ENCODE data around the gene MYO1D.

The MYO1D gene

GRCh38 chr17:32696426-32696825, 180.5 kb downstream of the MYO1D start:
- DNase-seq (ENCODE audit: low read depth): peak; percentile 82

GRCh38 chr17:32695864-32696263, 181.1 kb downstream of the MYO1D start:
- TF ChIP-seq CTCF (IDR thresholded peaks at IDR 0.05; ENCODE audit: control insufficient read depth, extremely low read depth, insufficient read depth): no peak
- H3K4me3 ChIP-seq (ENCODE audit: low read depth, low read length): no peak overlapping the region
- DNase-seq (ENCODE audit: low read depth): no peak

More at GRCh38 chr17:32696426-32696825, 180.5 kb downstream of the MYO1D start:
- peak; percentile 18; the same call in 1 of the 2 replicates for TF ChIP-seq CTCF (IDR thresholded peaks at IDR 0.05; ENCODE audit: control insufficient read depth, extremely low read depth, insufficient read depth)
- H3K4me3 ChIP-seq (ENCODE audit: low read depth, low read length): no peak overlapping the region

- no peak overlapping the region for H3K4me3 ChIP-seq (ENCODE audit: low read depth, low read length)
- no peak for DNase-seq (ENCODE audit: low read depth)
- no peak for TF ChIP-seq CTCF (IDR thresholded peaks at IDR 0.05; ENCODE audit: control insufficient read depth, extremely low read depth, insufficient read depth)
These were observed 183.6 kb downstream of the MYO1D start for GRCh38 chr17:32693194-32693897.

- no peak for TF ChIP-seq CTCF (IDR thresholded peaks at IDR 0.05; ENCODE audit: control insufficient read depth, extremely low read depth, insufficient read depth)
- DNase-seq (ENCODE audit: low read depth): no peak
- H3K4me3 ChIP-seq (ENCODE audit: low read depth, low read length): no peak overlapping the region
These were observed 184.7 kb downstream of the MYO1D start for GRCh38 chr17:32692179-32692578.

GRCh38 chr17:32689348-32689747, 187.6 kb downstream of the MYO1D start:
- no peak for TF ChIP-seq CTCF (IDR thresholded peaks at IDR 0.05; ENCODE audit: control insufficient read depth, extremely low read depth, insufficient read depth)
- no peak for DNase-seq (ENCODE audit: low read depth)
- no peak overlapping the region for H3K4me3 ChIP-seq (ENCODE audit: low read depth, low read length)

- no peak overlapping the region for H3K4me3 ChIP-seq (ENCODE audit: low read depth, low read length)
- TF ChIP-seq CTCF (IDR thresholded peaks at IDR 0.05; ENCODE audit: control insufficient read depth, extremely low read depth, insufficient read depth): no peak
- DNase-seq (ENCODE audit: low read depth): no peak
These were observed 188.7 kb downstream of the MYO1D start for GRCh38 chr17:32688221-32688620.
